Small intestine (tissue), 7 donors: ENCODE results near the gene CAPZB. TPM values are rescaled to one million over a fixed set of nuclear protein-coding genes. Genes with fewer than 3 reads are reported as not detected.
"Not testable (repeated sequence)": the region's sequence is repeated elsewhere in the genome, so short reads cannot be mapped to it uniquely, and the experiment has no call there.

Experiments used
- DNase-seq, 2 donors: peaks; one replicate each; pipeline versions ENCODE4 v3.0.0 to v3.0.0-alpha.2; 2013
- FAIRE-seq: peaks from 2 replicates; lab custom pipeline; 2012; peaks lifted over from hg19 to GRCh38; lab: Jason Lieb, UNC
- H3K27ac ChIP-seq, 3 donors: one replicate each; pipeline ENCODE4 v1.5.1; 2013; ENCODE audit warnings: low read length in 2 of 3, mild to moderate bottlenecking in 2 of 3, control low read depth in 1 of 3, inconsistent platforms in 1 of 3, low read depth in 1 of 3, moderate library complexity in 1 of 3
- H3K27me3 ChIP-seq, 3 donors: one replicate each; pipeline ENCODE4 v1.6.1; 2013; ENCODE audit warnings: low read length in 3 of 3, inconsistent platforms in 1 of 3; ENCODE audit not compliant: control insufficient read depth in 3 of 3, insufficient read depth in 3 of 3
- H3K36me3 ChIP-seq, 3 donors: one replicate each; pipeline ENCODE4 v1.6.1; 2013; ENCODE audit warnings: low read length in 3 of 3, inconsistent platforms in 1 of 3, low read depth in 1 of 3, mild to moderate bottlenecking in 1 of 3, moderate library complexity in 1 of 3; ENCODE audit not compliant: control insufficient read depth in 3 of 3, insufficient read depth in 2 of 3
- H3K4me1 ChIP-seq, 3 donors: one replicate each; pipeline ENCODE4 v1.6.1; 2013; ENCODE audit warnings: low read length in 2 of 3, inconsistent platforms in 1 of 3, low read depth in 1 of 3, mild to moderate bottlenecking in 1 of 3, moderate library complexity in 1 of 3; ENCODE audit not compliant: control insufficient read depth in 3 of 3, insufficient read depth in 2 of 3
- H3K4me3 ChIP-seq, 3 donors: one replicate each; pipeline ENCODE4 v1.5.1; 2013; ENCODE audit warnings: low read length in 3 of 3, control low read depth in 1 of 3, inconsistent platforms in 1 of 3, low read depth in 1 of 3, mild to moderate bottlenecking in 1 of 3, moderate library complexity in 1 of 3
- H3K9me3 ChIP-seq, 2 donors: one replicate each; pipeline ENCODE4 v1.6.1; 2013; ENCODE audit warnings: low read depth in 1 of 2, low read length in 1 of 2; ENCODE audit not compliant: control insufficient read depth in 2 of 2, insufficient read depth in 1 of 2
- WGBS, 3 donors: extraction: QIAGEN DNeasy Blood & Tissue Kit; methylation state at CpG; one replicate each; pipeline ENCODE4 v1.1.7; 2013; 5-methylcytosine and 5-hydroxymethylcytosine counted together
- polyA plus RNA-seq, 4 donors: library from polyadenylated mRNA; stranded (reverse) in 3 of 4; unstranded in 1 of 4; fragments of 200-250 nt in 3 of 4; fragments of 120-200 nt in 1 of 4; gene quantifications; one replicate each; pipeline versions ENCODE4 v1.2.1 to v1.2.3, GENCODE V29; 2013
- donor health status: healthy with polysubstance abuse.
- donor health status: control.
- donor health status: control.
- donor health status: Bipolar disorder and iron deficiency.
- donor health status: healthy.

CAPZB gene
- polyA plus RNA-seq, 4 donors, result 245 to 292 (median 276) TPM

- peak overlapping the region; percentile 53 to 86 (median 61) for H3K27ac ChIP-seq
Observed at GRCh38 chr1:19308509-19308907, 176.8 kb downstream of the CAPZB start.

GRCh38 chr1:19307794-19308508, 177.4 kb downstream of the CAPZB start:
- no peak for FAIRE-seq
- Histone ChIP-seq H3K36me3 (peaks cover 13 to 53% (median 20%) of the 10 kb centered on the region in 3 donors), H3K9me3 (no peaks in the 10 kb centered on the region), H3K4me3 (no peak overlapping the region), H3K27ac (peak overlapping the region; percentile 53 to 86 (median 61)), H3K27me3 (no peaks in the 10 kb centered on the region), H3K4me1 (peaks cover 0 to 37% (median 4%) of the 10 kb centered on the region in 3 donors)
- WGBS, 3 donors, result 56 to 80% (median 71%) methylated on average over 10 of the region's 10 CpGs
- peak; percentile 54 to 88 for DNase-seq

More at GRCh38 chr1:19308509-19308907, 176.8 kb downstream of the CAPZB start:
- FAIRE-seq, result no peak
- H3K36me3 ChIP-seq, result peaks cover 8 to 48% (median 20%) of the 10 kb centered on the region in 3 donors
- 90 to 95% (median 94%) methylated on average over 3 of the region's 3 CpGs for WGBS, 3 donors
- H3K9me3 ChIP-seq, result no peaks in the 10 kb centered on the region
- no peak for DNase-seq
- no peaks in the 10 kb centered on the region for H3K27me3 ChIP-seq
- H3K4me1 ChIP-seq, result peaks cover 0 to 41% (median 7%) of the 10 kb centered on the region in 3 donors
- H3K4me3 ChIP-seq, result no peak overlapping the region

- FAIRE-seq, result no peak
- Histone ChIP-seq H3K36me3 (peaks cover 16 to 58% (median 20%) of the 10 kb centered on the region in 3 donors), H3K27me3 (no peaks in the 10 kb centered on the region), H3K4me3 (no peak overlapping the region), H3K9me3 (no peaks in the 10 kb centered on the region), H3K4me1 (peaks cover 0 to 36% (median 4%) of the 10 kb centered on the region in 3 donors), H3K27ac (no peak overlapping the region)
- 89 to 92% (median 92%) methylated on average over 6 of the region's 6 CpGs for WGBS, 3 donors
- no peak for DNase-seq
Observed at GRCh38 chr1:19306941-19307340, 178.4 kb downstream of the CAPZB start.

GRCh38 chr1:19305880-19306279, 179.5 kb downstream of the CAPZB start:
- 92 to 97% (median 93%) methylated on average over 9 to 11 of the region's 11 CpGs for WGBS, 3 donors
- Histone ChIP-seq H3K27me3 (no peaks in the 10 kb centered on the region), H3K4me3 (no peak overlapping the region), H3K4me1 (peaks cover 0 to 31% (median 4%) of the 10 kb centered on the region in 3 donors), H3K9me3 (no peaks in the 10 kb centered on the region), H3K27ac (no peak overlapping the region), H3K36me3 (peaks cover 16 to 62% (median 20%) of the 10 kb centered on the region in 3 donors)
- DNase-seq, result no peak
- no peak for FAIRE-seq

- peaks cover 16 to 65% (median 20%) of the 10 kb centered on the region in 3 donors for H3K36me3 ChIP-seq
- not testable (repeated sequence) for H3K9me3 ChIP-seq, FAIRE-seq, H3K4me3 ChIP-seq, H3K27me3 ChIP-seq, H3K27ac ChIP-seq, DNase-seq
- H3K4me1 ChIP-seq, result peaks cover 0 to 19% (median 4%) of the 10 kb centered on the region in 3 donors
- 95 to 96% (median 95%) methylated on average over 10 of the region's 10 CpGs for WGBS, 3 donors
Observed at GRCh38 chr1:19304081-19304480, 181.3 kb downstream of the CAPZB start.

GRCh38 chr1:19300211-19300610, 185.1 kb downstream of the CAPZB start:
- Histone ChIP-seq H3K27me3 (no peaks in the 10 kb centered on the region), H3K9me3 (peaks cover 0 to 14% of the 10 kb centered on the region in 2 donors), H3K4me3 (no peak overlapping the region), H3K27ac (no peak overlapping the region), H3K4me1 (no peaks in the 10 kb centered on the region), H3K36me3 (peaks cover 8 to 36% (median 13%) of the 10 kb centered on the region in 3 donors)
- 89 to 95% (median 92%) methylated on average over 2 of the region's 2 CpGs for WGBS, 3 donors
- DNase-seq, result no peak
- FAIRE-seq, result no peak

GRCh38 chr1:19294638-19295037, 190.7 kb downstream of the CAPZB start:
- DNase-seq (no peak), FAIRE-seq (no peak)
- Histone ChIP-seq H3K9me3 (peaks cover 0 to 40% of the 10 kb centered on the region in 2 donors), H3K4me1 (no peaks in the 10 kb centered on the region), H3K27me3 (no peaks in the 10 kb centered on the region), H3K4me3 (no peak overlapping the region), H3K36me3 (peaks cover 0 to 6% (median 0%) of the 10 kb centered on the region in 3 donors), H3K27ac (no peak overlapping the region)
- WGBS, 3 donors, result 76 to 100% (median 79%) methylated on average over 2 of the region's 2 CpGs

- 16 to 48% (median 31%) methylated on average over 2 of the region's 2 CpGs for WGBS, 3 donors
- H3K36me3 ChIP-seq, result peaks cover 3 to 16% (median 10%) of the 10 kb centered on the region in 3 donors
- H3K4me3 ChIP-seq, result peak overlapping the region; percentile 36 to 96 (median 47)
- peaks cover 0 to 24% (median 0%) of the 10 kb centered on the region in 3 donors for H3K4me1 ChIP-seq
- no peak for FAIRE-seq
- DNase-seq, result peak in 1 of 2 donors; percentile 77
- peak overlapping the region in 2 of 3 donors; percentile 56 to 88 for H3K27ac ChIP-seq
- peaks cover 0 to 20% of the 10 kb centered on the region in 2 donors for H3K9me3 ChIP-seq
- H3K27me3 ChIP-seq, result no peaks in the 10 kb centered on the region
Observed at GRCh38 chr1:19289244-19289643, 196.1 kb downstream of the CAPZB start.
